ENCODE results near the gene DUSP7.

Gene DUSP7

DNA sequence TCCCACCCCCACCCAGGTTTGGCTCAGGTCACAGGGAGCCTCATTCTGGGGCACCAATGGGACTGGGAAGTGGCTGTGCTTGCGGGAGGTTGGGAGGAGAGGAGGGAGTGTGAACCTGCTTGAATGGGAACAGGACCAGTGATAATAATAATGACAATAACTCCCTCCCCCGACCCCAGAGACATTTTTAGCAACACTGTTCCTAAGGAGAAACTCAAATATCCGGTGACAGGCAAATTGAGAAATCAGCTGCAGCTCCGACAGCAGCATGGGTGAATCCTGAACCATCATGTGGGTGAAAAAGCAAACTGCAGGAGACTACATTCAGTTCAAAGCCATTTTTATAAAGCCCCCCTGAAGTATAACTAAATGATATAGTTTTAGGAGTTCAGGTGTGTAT lies 49.1 kb downstream of the DUSP7 start:
- H2AFZ ChIP-seq (ENCODE audit: low read depth), result no peak overlapping the region

DNA sequence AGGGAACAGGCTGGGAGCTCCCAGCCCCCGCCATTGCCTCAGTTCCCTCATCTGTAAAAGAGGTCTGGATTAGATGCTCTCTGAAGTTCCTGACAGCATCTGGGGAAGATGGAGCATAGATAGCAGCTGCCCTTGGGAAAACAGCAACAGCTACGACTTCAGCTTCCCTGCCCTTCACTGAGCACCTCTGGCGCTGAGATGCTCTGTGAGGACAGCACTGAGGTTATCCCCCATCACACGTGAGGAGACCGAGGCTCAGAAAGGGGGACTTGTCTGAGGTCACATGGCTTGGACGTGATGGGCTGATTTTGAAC lies 49.6 kb downstream of the DUSP7 start:
- Histone ChIP-seq H3K4me3 (IDR thresholded peaks at IDR 0.05; ENCODE audit: insufficient read depth, low read depth, low read length) (no peak overlapping the region), H3K27me3 (ENCODE audit: insufficient read depth, low read depth) (no peaks in the 10 kb centered on the region), H3K27ac (no peak overlapping the region), H3K9ac (no peak overlapping the region), H3K4me1 (ENCODE audit: low read depth, poor library complexity, severe bottlenecking) (no peaks in the 10 kb centered on the region), H2AFZ (ENCODE audit: low read depth) (no peak overlapping the region), H3K79me2 (ENCODE audit: insufficient read depth, low read depth) (no peaks in the 10 kb centered on the region), H3K36me3 (ENCODE audit: insufficient read depth) (no peaks in the 10 kb centered on the region), H3K4me2 (no peak overlapping the region), H4K20me1 (ENCODE audit: insufficient read depth) (no peaks in the 10 kb centered on the region)
- TF ChIP-seq, protein P1, sequence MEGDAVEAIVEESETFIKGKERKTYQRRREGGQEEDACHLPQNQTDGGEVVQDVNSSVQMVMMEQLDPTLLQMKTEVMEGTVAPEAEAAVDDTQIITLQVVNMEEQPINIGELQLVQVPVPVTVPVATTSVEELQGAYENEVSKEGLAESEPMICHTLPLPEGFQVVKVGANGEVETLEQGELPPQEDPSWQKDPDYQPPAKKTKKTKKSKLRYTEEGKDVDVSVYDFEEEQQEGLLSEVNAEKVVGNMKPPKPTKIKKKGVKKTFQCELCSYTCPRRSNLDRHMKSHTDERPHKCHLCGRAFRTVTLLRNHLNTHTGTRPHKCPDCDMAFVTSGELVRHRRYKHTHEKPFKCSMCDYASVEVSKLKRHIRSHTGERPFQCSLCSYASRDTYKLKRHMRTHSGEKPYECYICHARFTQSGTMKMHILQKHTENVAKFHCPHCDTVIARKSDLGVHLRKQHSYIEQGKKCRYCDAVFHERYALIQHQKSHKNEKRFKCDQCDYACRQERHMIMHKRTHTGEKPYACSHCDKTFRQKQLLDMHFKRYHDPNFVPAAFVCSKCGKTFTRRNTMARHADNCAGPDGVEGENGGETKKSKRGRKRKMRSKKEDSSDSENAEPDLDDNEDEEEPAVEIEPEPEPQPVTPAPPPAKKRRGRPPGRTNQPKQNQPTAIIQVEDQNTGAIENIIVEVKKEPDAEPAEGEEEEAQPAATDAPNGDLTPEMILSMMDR (conservative IDR thresholded peaks at IDR 0.05; ENCODE audit: low read depth, low read length), result no peak

More for the DNA sequence above, 49.1 kb downstream of the DUSP7 start:
- no peaks in the 10 kb centered on the region for H3K79me2 ChIP-seq (ENCODE audit: insufficient read depth, low read depth)
- H4K20me1 ChIP-seq (ENCODE audit: insufficient read depth), result no peaks in the 10 kb centered on the region
- no peak overlapping the region for H3K27ac ChIP-seq
- H3K27me3 ChIP-seq (ENCODE audit: insufficient read depth, low read depth), result no peaks in the 10 kb centered on the region
- TF ChIP-seq, protein P1 (conservative IDR thresholded peaks at IDR 0.05; ENCODE audit: low read depth, low read length), result no peak
- no peaks in the 10 kb centered on the region for H3K36me3 ChIP-seq (ENCODE audit: insufficient read depth)
- H3K9ac ChIP-seq, result no peak overlapping the region
- no peak overlapping the region for H3K4me2 ChIP-seq
- no peak overlapping the region for H3K4me3 ChIP-seq (IDR thresholded peaks at IDR 0.05; ENCODE audit: insufficient read depth, low read depth, low read length)
- H3K4me1 ChIP-seq (ENCODE audit: low read depth, poor library complexity, severe bottlenecking), result no peaks in the 10 kb centered on the region

DNA sequence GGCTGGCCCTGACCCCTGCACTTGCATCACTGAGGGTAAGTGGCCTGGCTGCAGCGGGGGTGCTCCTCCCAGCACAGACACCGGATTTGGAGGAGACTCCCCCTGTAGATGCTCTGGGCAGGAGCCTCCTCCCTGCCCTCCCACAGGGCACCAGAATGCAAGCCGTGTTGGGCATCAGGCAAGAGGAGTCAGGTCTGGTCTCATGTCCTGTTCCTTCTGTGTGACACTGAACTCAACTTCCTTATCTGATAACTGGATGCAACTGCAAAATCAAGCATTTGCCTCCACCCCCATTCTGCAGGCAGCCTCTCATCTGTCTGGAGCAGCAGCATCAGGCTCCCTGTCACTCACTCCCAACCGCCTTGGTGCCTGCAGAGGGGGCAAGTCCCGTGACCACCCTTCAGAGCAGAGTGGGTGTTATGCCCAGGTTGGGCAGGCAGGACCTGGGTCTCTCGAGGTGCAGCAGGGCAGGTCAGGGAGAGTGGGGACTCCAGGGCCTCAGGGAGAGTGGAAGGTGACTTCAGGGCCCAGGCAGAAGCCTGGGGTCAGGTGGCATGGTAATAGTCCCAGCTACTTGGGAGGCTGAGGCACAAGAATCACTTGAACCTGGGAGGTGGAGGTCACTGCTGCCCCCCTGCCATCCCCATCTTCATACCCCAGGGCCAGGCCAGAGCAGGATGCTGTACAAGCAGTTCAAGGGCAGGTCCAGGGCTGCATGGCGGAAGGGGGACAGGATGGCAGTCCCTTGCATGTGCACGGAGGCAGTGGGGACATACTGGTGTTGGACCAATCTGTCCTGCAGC lies 50.2 kb downstream of the DUSP7 start:
- Histone ChIP-seq H3K27me3 (ENCODE audit: insufficient read depth, low read depth) (no peaks in the 10 kb centered on the region), H3K9ac (no peak overlapping the region), H3K4me3 (IDR thresholded peaks at IDR 0.05; ENCODE audit: insufficient read depth, low read depth, low read length) (no peak overlapping the region), H3K27ac (no peak overlapping the region), H3K4me2 (no peak overlapping the region), H4K20me1 (ENCODE audit: insufficient read depth) (no peaks in the 10 kb centered on the region), H2AFZ (ENCODE audit: low read depth) (no peak overlapping the region), H3K79me2 (ENCODE audit: insufficient read depth, low read depth) (no peaks in the 10 kb centered on the region), H3K4me1 (ENCODE audit: low read depth, poor library complexity, severe bottlenecking) (no peaks in the 10 kb centered on the region), H3K36me3 (ENCODE audit: insufficient read depth) (no peaks in the 10 kb centered on the region)
- TF ChIP-seq, protein P1 (conservative IDR thresholded peaks at IDR 0.05; ENCODE audit: low read depth, low read length), result no peak

DNA sequence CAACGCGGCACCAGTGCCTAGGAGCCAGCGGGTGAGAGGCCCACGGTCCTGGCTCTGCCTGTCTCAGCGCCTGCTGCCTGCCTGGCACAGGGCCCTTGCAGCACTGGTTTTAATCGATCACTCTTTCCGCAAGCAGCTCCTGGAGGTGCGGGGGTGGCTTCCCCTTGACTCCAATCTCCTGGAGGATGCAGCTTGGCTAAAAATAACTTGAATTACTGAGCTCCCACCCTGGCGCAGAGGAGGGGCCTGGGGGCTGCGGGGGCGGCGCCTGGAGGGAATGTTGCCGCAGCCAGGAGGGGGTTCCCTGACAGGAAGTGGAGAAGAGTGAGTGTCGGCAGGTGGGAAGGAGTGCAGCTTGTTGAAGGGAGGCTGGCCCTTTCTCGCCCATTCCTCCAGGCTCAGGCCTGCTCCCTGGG lies 50.8 kb downstream of the DUSP7 start:
- Histone ChIP-seq H3K27me3 (ENCODE audit: insufficient read depth, low read depth) (no peaks in the 10 kb centered on the region), H3K9ac (no peak overlapping the region), H3K4me1 (ENCODE audit: low read depth, poor library complexity, severe bottlenecking) (no peaks in the 10 kb centered on the region), H3K27ac (no peak overlapping the region), H3K4me2 (no peak overlapping the region), H2AFZ (ENCODE audit: low read depth) (no peak overlapping the region), H3K36me3 (ENCODE audit: insufficient read depth) (no peaks in the 10 kb centered on the region), H4K20me1 (ENCODE audit: insufficient read depth) (no peaks in the 10 kb centered on the region), H3K4me3 (IDR thresholded peaks at IDR 0.05; ENCODE audit: insufficient read depth, low read depth, low read length) (no peak overlapping the region), H3K79me2 (ENCODE audit: insufficient read depth, low read depth) (no peaks in the 10 kb centered on the region)
- TF ChIP-seq, protein P1 (conservative IDR thresholded peaks at IDR 0.05; ENCODE audit: low read depth, low read length), result no peak
